GM06990 (cell line): ENCODE data around the gene HSPA4L.

Experiments
- DNase-seq: peaks from one replicate; pipeline ENCODE4 v3.0.0-alpha.2; 2011; ENCODE audit not compliant: insufficient read length; ENCODE audit errors: extremely low read depth
- H3K27me3 ChIP-seq: replicated peaks from 2 replicates; pipeline ENCODE4 v1.6.0; 2011; ENCODE audit warnings: low read length; ENCODE audit not compliant: control insufficient read depth, insufficient read depth
- H3K36me3 ChIP-seq: 2 replicates; pipeline ENCODE4 v1.5.1; 2011; ENCODE audit warnings: low read length; ENCODE audit not compliant: control insufficient read depth, insufficient read depth
- H3K4me3 ChIP-seq: replicated peaks from 2 replicates; pipeline ENCODE4 v1.5.1; 2011; ENCODE audit warnings: low read depth, mild to moderate bottlenecking, control low read depth, low read length
- CTCF ChIP-seq: IDR thresholded peaks from 2 replicates; pipeline ENCODE4 v1.5.1; 2011; ENCODE audit warnings: low read length, control low read depth, mild to moderate bottlenecking, inconsistent platforms; ENCODE audit not compliant: insufficient read depth, poor library complexity, severe bottlenecking

HSPA4L gene

GRCh38 chr4:127852661-127853060 is 70.5 kb downstream of the HSPA4L start:
- no peak for TF ChIP-seq CTCF
- DNase-seq: no peak
- no peaks in the 10 kb centered on the region for H3K27me3 ChIP-seq
- H3K36me3 ChIP-seq: no peaks in the 10 kb centered on the region
- H3K4me3 ChIP-seq: no peak overlapping the region

- Histone ChIP-seq H3K36me3 (no peaks in the 10 kb centered on the region), H3K27me3 (no peaks in the 10 kb centered on the region), H3K4me3 (peak overlapping the region; percentile 52)
- TF ChIP-seq CTCF: no peak
- DNase-seq: peak; percentile 25
These were observed 74.2 kb downstream of the HSPA4L start for GRCh38 chr4:127856196-127856812.

- no peaks in the 10 kb centered on the region for H3K36me3 ChIP-seq
- no peak for TF ChIP-seq CTCF
- H3K4me3 ChIP-seq: peak overlapping the region; percentile 52
- peak; percentile 52 for DNase-seq
- no peaks in the 10 kb centered on the region for H3K27me3 ChIP-seq
These were observed 74.8 kb downstream of the HSPA4L start for GRCh38 chr4:127856813-127857447.

GRCh38 chr4:127857641-127858040 is 75.5 kb downstream of the HSPA4L start:
- TF ChIP-seq CTCF: no peak
- no peaks in the 10 kb centered on the region for H3K27me3 ChIP-seq
- no peaks in the 10 kb centered on the region for H3K36me3 ChIP-seq
- DNase-seq: no peak
- H3K4me3 ChIP-seq: no peak overlapping the region

GRCh38 chr4:127868196-127868595 is 86.1 kb downstream of the HSPA4L start:
- Histone ChIP-seq H3K4me3 (no peak overlapping the region), H3K27me3 (no peaks in the 10 kb centered on the region), H3K36me3 (no peaks in the 10 kb centered on the region)
- no peak for DNase-seq
- no peak for TF ChIP-seq CTCF
